Stimulated activated naive CD8-positive, alpha-beta T cell treated with anti-CD3 and anti-CD28 coated beads, Interleukin-15, Interleukin-2, amounts not matched to agents 100 ng/mL and 50 ng/mL, for 24 hours (primary cell): ENCODE data around the gene LY6G6D.
A peak's percentile ranks its signal among the peaks of the same experiment; 100 is the strongest.

Experiments used
- H3K27ac Mint-ChIP-seq: one replicate; pipeline ENCODE4 v1.8.0; 2021; ENCODE audit warnings: mild to moderate bottlenecking, mixed read lengths
- H3K27me3 Mint-ChIP-seq: one replicate; pipeline ENCODE4 v1.8.0; 2021; ENCODE audit warnings: mixed read lengths
- H3K36me3 Mint-ChIP-seq: one replicate; pipeline ENCODE4 v1.8.0; 2021; ENCODE audit warnings: low read depth, mixed read lengths
- H3K4me1 Mint-ChIP-seq: one replicate; pipeline ENCODE4 v1.8.0; 2021; ENCODE audit warnings: low read depth, mixed read lengths
- H3K4me3 Mint-ChIP-seq: one replicate; pipeline ENCODE4 v1.8.0; 2021; ENCODE audit warnings: mild to moderate bottlenecking, mixed read lengths
- H3K9me3 Mint-ChIP-seq: one replicate; pipeline ENCODE4 v1.8.0; 2021; ENCODE audit warnings: mixed read lengths

Gene LY6G6D

GRCh38 chr6:31720196-31720770 lies 5.1 kb downstream of the LY6G6D start:
- Mint-ChIP-seq H3K4me1 (peaks cover 10% of the 10 kb centered on the region), H3K4me3 (no peak overlapping the region), H3K9me3 (no peaks in the 10 kb centered on the region), H3K27ac (no peak overlapping the region), H3K36me3 (no peaks in the 10 kb centered on the region), H3K27me3 (no peaks in the 10 kb centered on the region)

GRCh38 chr6:31721351-31722020 lies 6.3 kb downstream of the LY6G6D start, which contains the start of gene LY6G6C:
LY6G6C (minus strand) TSS chr6:31721746; CDS start chr6:31721679, 67 bp downstream.
- peaks cover 6% of the 10 kb centered on the region for H3K36me3 Mint-ChIP-seq
- H3K27me3 Mint-ChIP-seq = no peaks in the 10 kb centered on the region
- H3K27ac Mint-ChIP-seq = no peak within 1 kb of the TSS
- H3K9me3 Mint-ChIP-seq = no peaks in the 10 kb centered on the region
- H3K4me3 Mint-ChIP-seq = no peak within 1 kb of the TSS
- H3K4me1 Mint-ChIP-seq = peaks cover 20% of the 10 kb centered on the region

- H3K9me3 Mint-ChIP-seq = no peaks in the 10 kb centered on the region
- no peak overlapping the region for H3K4me3 Mint-ChIP-seq
- peaks cover 12% of the 10 kb centered on the region for H3K36me3 Mint-ChIP-seq
- H3K27ac Mint-ChIP-seq = no peak overlapping the region
- no peaks in the 10 kb centered on the region for H3K27me3 Mint-ChIP-seq
- H3K4me1 Mint-ChIP-seq = peaks cover 27% of the 10 kb centered on the region
Observed at GRCh38 chr6:31722173-31722572, 7.0 kb downstream of the LY6G6D start.

GRCh38 chr6:31723245-31723979 lies 8.3 kb downstream of the LY6G6D start, which contains the start of gene MPIG6B:
MPIG6B (plus strand) TSS chr6:31723373; CDS start chr6:31723384, 11 bp downstream.
- Mint-ChIP-seq H3K9me3 (no peaks in the 10 kb centered on the region), H3K4me3 (no peak within 1 kb of the TSS), H3K27ac (peak within 1 kb of the TSS; percentile 24), H3K4me1 (peaks cover 37% of the 10 kb centered on the region), H3K27me3 (no peaks in the 10 kb centered on the region), H3K36me3 (peaks cover 18% of the 10 kb centered on the region)

- Mint-ChIP-seq H3K27me3 (no peaks in the 10 kb centered on the region), H3K9me3 (no peaks in the 10 kb centered on the region), H3K4me1 (peaks cover 44% of the 10 kb centered on the region), H3K4me3 (no peak overlapping the region), H3K36me3 (peaks cover 18% of the 10 kb centered on the region), H3K27ac (no peak overlapping the region)
Observed at GRCh38 chr6:31723980-31724691, 9.0 kb downstream of the LY6G6D start.

GRCh38 chr6:31725502-31726350 lies 10.6 kb downstream of the LY6G6D start:
- no peak overlapping the region for H3K4me3 Mint-ChIP-seq
- H3K36me3 Mint-ChIP-seq = peaks cover 24% of the 10 kb centered on the region
- H3K9me3 Mint-ChIP-seq = no peaks in the 10 kb centered on the region
- H3K27ac Mint-ChIP-seq = peak overlapping the region; percentile 56
- no peaks in the 10 kb centered on the region for H3K27me3 Mint-ChIP-seq
- H3K4me1 Mint-ChIP-seq = peaks cover 60% of the 10 kb centered on the region

GRCh38 chr6:31727034-31727716 lies 12.0 kb downstream of the LY6G6D start:
- Mint-ChIP-seq H3K27ac (peak overlapping the region; percentile 79), H3K27me3 (no peaks in the 10 kb centered on the region), H3K4me1 (peaks cover 65% of the 10 kb centered on the region), H3K36me3 (peaks cover 36% of the 10 kb centered on the region), H3K9me3 (no peaks in the 10 kb centered on the region), H3K4me3 (peak overlapping the region; percentile 63)

GRCh38 chr6:31727717-31728671 lies 12.8 kb downstream of the LY6G6D start:
- H3K36me3 Mint-ChIP-seq = peaks cover 43% of the 10 kb centered on the region
- H3K4me3 Mint-ChIP-seq = peak overlapping the region; percentile 63
- H3K27me3 Mint-ChIP-seq = no peaks in the 10 kb centered on the region
- H3K9me3 Mint-ChIP-seq = no peaks in the 10 kb centered on the region
- peak overlapping the region; percentile 79 for H3K27ac Mint-ChIP-seq
- H3K4me1 Mint-ChIP-seq = peaks cover 64% of the 10 kb centered on the region

- Mint-ChIP-seq H3K4me1 (peaks cover 66% of the 10 kb centered on the region), H3K9me3 (no peaks in the 10 kb centered on the region)
Observed at GRCh38 chr6:31728767-31729514, 13.8 kb downstream of the LY6G6D start, which contains the start of gene DDAH2. DDAH2 (minus strand) TSS chr6:31729299; CDS start chr6:31729161, 138 bp downstream.

GRCh38 chr6:31729515-31729978 lies 14.4 kb downstream of the LY6G6D start:
- no peaks in the 10 kb centered on the region for H3K9me3 Mint-ChIP-seq
- peaks cover 72% of the 10 kb centered on the region for H3K4me1 Mint-ChIP-seq
- H3K4me3 Mint-ChIP-seq = peak overlapping the region; percentile 85
- no peaks in the 10 kb centered on the region for H3K27me3 Mint-ChIP-seq
- H3K27ac Mint-ChIP-seq = peak overlapping the region; percentile 49
- peaks cover 57% of the 10 kb centered on the region for H3K36me3 Mint-ChIP-seq

More at GRCh38 chr6:31728767-31729514, 13.8 kb downstream of the LY6G6D start, which contains the start of gene DDAH2:
- Mint-ChIP-seq H3K4me3 (peak within 1 kb of the TSS; percentile 85), H3K27ac (peak within 1 kb of the TSS; percentile 49), H3K36me3 (peaks cover 52% of the 10 kb centered on the region), H3K27me3 (no peaks in the 10 kb centered on the region)

GRCh38 chr6:31729979-31730630 lies 15.0 kb downstream of the LY6G6D start:
- Mint-ChIP-seq H3K36me3 (peaks cover 61% of the 10 kb centered on the region), H3K4me1 (peaks cover 73% of the 10 kb centered on the region), H3K4me3 (peak overlapping the region; percentile 85), H3K9me3 (no peaks in the 10 kb centered on the region), H3K27ac (peak overlapping the region; percentile 32), H3K27me3 (no peaks in the 10 kb centered on the region)
